ENCODE measurements around the gene SLCO4C1. TPM values are rescaled to one million over a fixed set of nuclear protein-coding genes. Genes with fewer than 3 reads are reported as not detected.

The SLCO4C1 gene
- total RNA-seq, 2 donors from 2014 or later, result 0.14 to 0.51 TPM

DNA sequence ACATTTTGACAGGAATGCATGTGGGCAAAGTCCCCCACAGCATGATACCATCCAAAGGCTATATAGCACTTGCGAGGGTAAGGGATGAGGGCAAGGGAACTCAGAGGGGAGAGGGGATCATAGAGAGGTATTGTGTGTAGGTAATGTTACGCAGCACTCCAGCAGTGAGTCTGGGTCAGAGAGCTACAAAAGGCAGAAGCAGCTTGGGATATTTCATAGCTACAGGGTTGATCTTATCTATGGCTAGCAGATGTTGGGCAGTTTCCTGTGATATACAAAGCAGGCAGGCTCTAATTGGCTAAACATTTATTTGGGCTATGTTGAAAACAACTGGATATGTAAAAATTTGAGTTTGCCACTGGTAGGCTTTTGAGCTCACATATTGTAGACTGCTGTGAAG is 17.8 kb upstream of the SLCO4C1 start:
- Histone ChIP-seq H3K9me3 (no peaks in the 10 kb centered on the region), H3K4me1 (replicated peaks) (no peaks in the 10 kb centered on the region), H3K36me3 (no peaks in the 10 kb centered on the region), H3K27ac (no peak overlapping the region), H3K27me3 (replicated peaks; ENCODE audit: insufficient read depth) (no peaks in the 10 kb centered on the region), H3K4me3 (no peak overlapping the region)
- no peak for TF ChIP-seq POLR2A (IDR thresholded peaks at IDR 0.05)
- TF ChIP-seq POLR2AphosphoS5 (IDR thresholded peaks at IDR 0.05), result no peak
- TF ChIP-seq, protein P1, sequence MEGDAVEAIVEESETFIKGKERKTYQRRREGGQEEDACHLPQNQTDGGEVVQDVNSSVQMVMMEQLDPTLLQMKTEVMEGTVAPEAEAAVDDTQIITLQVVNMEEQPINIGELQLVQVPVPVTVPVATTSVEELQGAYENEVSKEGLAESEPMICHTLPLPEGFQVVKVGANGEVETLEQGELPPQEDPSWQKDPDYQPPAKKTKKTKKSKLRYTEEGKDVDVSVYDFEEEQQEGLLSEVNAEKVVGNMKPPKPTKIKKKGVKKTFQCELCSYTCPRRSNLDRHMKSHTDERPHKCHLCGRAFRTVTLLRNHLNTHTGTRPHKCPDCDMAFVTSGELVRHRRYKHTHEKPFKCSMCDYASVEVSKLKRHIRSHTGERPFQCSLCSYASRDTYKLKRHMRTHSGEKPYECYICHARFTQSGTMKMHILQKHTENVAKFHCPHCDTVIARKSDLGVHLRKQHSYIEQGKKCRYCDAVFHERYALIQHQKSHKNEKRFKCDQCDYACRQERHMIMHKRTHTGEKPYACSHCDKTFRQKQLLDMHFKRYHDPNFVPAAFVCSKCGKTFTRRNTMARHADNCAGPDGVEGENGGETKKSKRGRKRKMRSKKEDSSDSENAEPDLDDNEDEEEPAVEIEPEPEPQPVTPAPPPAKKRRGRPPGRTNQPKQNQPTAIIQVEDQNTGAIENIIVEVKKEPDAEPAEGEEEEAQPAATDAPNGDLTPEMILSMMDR (IDR thresholded peaks at IDR 0.05), result no peak
- WGBS, result 87% methylated on average over 2 of the region's 2 CpGs
- intact Hi-C loops (cut with DNase I), result no loop called here
- no peak for DNase-seq (ENCODE audit: low spot score)

DNA sequence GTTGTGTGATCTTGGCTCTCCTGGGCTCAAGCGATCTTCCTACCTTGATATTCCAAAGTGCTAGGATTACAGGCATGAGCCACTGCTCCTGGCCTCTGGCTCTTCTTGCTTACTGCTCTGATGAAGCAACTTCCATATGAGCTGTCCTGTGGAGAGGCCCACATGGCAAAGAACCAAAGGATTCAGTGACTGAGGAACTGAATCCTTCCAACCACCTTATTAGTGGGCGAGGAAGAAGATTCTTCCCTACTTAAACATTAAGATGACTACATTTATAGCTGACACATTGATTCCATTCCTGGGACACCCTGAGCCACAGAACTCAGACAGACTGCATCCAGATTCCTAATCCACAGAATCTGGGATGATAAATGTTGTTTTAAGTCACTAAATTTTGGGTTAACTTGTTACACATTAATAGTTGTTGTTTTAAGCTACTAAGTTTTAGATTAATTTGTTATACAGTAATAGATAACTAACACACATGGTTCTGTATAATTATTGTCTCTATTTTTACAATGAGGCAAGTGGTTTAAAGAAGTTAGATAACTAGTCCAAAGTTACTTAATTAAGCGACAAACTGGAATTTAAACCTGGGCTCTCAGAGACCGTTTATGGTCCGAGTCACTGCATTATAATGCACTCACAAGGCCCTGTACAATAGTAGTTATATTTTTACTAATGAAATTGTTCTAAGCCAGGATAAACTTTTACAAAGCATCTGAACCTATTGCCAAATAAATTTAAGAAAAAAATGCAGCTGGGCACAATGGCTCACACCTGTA is 16.7 kb upstream of the SLCO4C1 start:
- Histone ChIP-seq H3K4me1 (replicated peaks) (no peaks in the 10 kb centered on the region), H3K36me3 (no peaks in the 10 kb centered on the region), H3K4me3 (no peak overlapping the region), H3K27me3 (replicated peaks; ENCODE audit: insufficient read depth) (no peaks in the 10 kb centered on the region), H3K27ac (no peak overlapping the region), H3K9me3 (no peaks in the 10 kb centered on the region)
- no peak for TF ChIP-seq POLR2AphosphoS5 (IDR thresholded peaks at IDR 0.05)
- no peak for DNase-seq (ENCODE audit: low spot score)
- intact Hi-C loops (cut with DNase I), result no loop called here
- 92% methylated on average over 5 of the region's 5 CpGs for WGBS

DNA sequence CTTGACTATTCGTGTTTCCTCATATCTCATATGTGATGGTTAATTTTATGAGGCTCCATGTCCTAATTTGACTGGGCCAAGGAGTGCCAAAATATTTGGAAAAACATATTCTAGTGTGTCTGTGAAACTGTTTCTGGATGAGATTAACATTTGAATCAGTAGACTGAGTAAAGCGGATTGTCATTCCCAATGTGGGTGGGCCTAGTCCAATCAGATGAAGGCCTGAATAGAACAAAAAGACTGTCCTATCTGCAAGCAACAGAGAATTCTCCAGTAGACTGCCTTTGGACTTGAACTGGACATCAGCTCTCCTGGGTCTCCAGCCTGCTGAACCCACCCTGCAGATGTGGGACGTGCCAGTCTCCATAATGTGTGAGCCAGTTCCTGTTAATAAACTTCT is 13.5 kb upstream of the SLCO4C1 start:
- Histone ChIP-seq H3K27me3 (replicated peaks; ENCODE audit: insufficient read depth) (no peaks in the 10 kb centered on the region), H3K4me1 (replicated peaks) (no peaks in the 10 kb centered on the region), H3K27ac (no peak overlapping the region), H3K4me3 (no peak overlapping the region), H3K9me3 (no peaks in the 10 kb centered on the region), H3K36me3 (no peaks in the 10 kb centered on the region)
- 83% methylated on average over 3 of the region's 3 CpGs for WGBS
- no peak for DNase-seq (ENCODE audit: low spot score)
- intact Hi-C loops (cut with DNase I), result no loop called here
- no peak for TF ChIP-seq POLR2AphosphoS5 (IDR thresholded peaks at IDR 0.05)
- TF ChIP-seq, protein P1 (IDR thresholded peaks at IDR 0.05), result no peak
- no peak for TF ChIP-seq POLR2A (IDR thresholded peaks at IDR 0.05)

DNA sequence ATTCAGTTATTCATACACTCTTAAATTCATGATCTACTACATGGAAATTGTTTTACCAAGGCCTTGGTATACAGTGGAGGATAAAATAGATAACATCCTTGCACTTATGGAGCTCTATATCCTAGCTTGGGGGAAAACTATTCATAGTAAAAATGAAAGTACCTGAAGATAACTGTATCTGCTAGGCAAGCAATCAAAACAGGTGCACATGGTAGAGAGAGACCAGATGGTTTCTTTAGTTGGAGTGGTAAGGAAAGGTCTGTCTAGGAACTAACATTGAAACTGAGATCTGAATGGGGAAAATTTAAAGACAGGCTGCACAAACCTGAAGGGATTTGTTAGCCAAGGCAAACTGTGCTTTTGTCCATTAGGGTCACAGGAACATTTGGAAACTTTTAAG is 11.1 kb upstream of the SLCO4C1 start:
- no peaks in the 10 kb centered on the region for H3K4me1 ChIP-seq (replicated peaks)
- intact Hi-C loops (cut with DNase I), result no loop called here
- no peaks in the 10 kb centered on the region for H3K9me3 ChIP-seq
- no peak overlapping the region for H3K4me3 ChIP-seq
- H3K36me3 ChIP-seq, result no peaks in the 10 kb centered on the region
- H3K27ac ChIP-seq, result no peak overlapping the region
- no peak for DNase-seq (ENCODE audit: low spot score)
- H3K27me3 ChIP-seq (replicated peaks; ENCODE audit: insufficient read depth), result no peaks in the 10 kb centered on the region
- no peak for TF ChIP-seq POLR2AphosphoS5 (IDR thresholded peaks at IDR 0.05)
- no peak for TF ChIP-seq POLR2A (IDR thresholded peaks at IDR 0.05)
- TF ChIP-seq, protein P1 (IDR thresholded peaks at IDR 0.05), result no peak

DNA sequence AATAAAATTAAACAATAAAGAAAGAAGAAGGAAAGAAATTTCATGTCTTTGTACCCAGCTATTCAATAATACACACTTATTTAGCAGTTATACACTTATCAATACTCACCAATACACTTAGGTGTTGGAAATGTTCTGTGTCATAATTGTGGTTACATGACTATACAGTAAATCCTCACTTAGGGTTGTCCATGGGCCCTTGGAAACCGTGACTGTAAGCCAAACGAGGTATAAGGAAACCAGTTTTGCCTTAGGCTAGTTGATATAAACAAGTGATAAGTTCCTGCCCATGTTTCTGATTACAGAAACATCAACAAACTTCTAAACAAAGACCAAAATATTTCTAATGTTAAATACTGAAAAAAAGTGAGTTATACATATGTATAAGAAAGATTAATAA is 10.0 kb upstream of the SLCO4C1 start:
- TF ChIP-seq, protein P1 (IDR thresholded peaks at IDR 0.05), result no peak
- TF ChIP-seq POLR2AphosphoS5 (IDR thresholded peaks at IDR 0.05) (no peak), POLR2A (IDR thresholded peaks at IDR 0.05) (no peak)
- DNase-seq (ENCODE audit: low spot score), result no peak
- WGBS, result 16% methylated on average over 2 of the region's 2 CpGs
- Histone ChIP-seq H3K4me1 (replicated peaks) (no peaks in the 10 kb centered on the region), H3K27me3 (replicated peaks; ENCODE audit: insufficient read depth) (no peaks in the 10 kb centered on the region), H3K4me3 (no peak overlapping the region), H3K36me3 (no peaks in the 10 kb centered on the region), H3K27ac (no peak overlapping the region), H3K9me3 (no peaks in the 10 kb centered on the region)
- intact Hi-C loops (cut with DNase I), result no loop called here
